Fibroblast of peridontal ligament (primary cell): ENCODE data around the gene ARF3.
A peak's percentile ranks its signal among the peaks of the same experiment; 100 is the strongest.
"Not testable (repeated sequence)": the region's sequence is repeated elsewhere in the genome, so short reads cannot be mapped to it uniquely, and the experiment has no call there.

Experiments
- DNase-seq: peaks from one replicate; pipeline ENCODE4 v3.0.0-alpha.2; 2010; ENCODE audit errors: extremely low read depth

ARF3 gene

DNA sequence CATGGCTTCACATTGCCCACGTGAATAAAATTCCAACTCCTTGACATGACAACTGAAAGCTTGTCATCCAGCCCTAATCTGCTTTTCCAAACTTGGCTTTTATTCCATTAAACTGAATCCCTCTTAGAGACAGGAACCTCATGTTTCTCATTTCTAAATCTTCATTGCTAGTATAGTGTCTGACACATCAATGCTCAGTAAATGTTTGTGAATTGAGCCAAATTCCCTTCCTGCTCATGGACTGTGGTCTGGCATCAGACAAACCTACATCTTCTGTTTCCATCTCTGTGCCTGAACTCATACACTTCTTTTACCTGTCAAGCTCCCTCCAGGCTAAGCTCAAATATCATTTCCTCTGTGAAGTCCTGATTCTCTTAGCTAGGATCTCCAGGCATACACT lies 27.7 kb downstream of the ARF3 start:
- DNase-seq, result peak; percentile 53

DNA sequence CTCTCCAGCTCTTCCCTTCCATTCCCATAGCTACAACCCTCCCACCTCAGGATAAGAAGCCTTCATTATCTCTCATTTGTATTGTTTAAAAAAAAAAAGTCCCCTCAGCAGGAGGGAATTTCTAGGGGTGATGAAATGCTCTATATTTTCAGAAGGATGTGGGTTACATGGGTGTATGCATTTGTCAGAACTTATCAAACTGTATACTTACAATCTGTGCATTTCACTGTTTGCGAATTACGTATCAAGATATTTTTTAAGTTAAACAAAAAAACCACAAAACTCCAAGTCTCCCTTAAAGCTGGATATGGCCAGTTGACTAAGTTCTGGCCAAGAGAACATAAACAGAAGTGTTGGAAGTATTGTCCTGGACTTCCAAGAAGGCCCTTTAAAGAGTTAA lies 30.0 kb downstream of the ARF3 start:
- peak; percentile 87 for DNase-seq

DNA sequence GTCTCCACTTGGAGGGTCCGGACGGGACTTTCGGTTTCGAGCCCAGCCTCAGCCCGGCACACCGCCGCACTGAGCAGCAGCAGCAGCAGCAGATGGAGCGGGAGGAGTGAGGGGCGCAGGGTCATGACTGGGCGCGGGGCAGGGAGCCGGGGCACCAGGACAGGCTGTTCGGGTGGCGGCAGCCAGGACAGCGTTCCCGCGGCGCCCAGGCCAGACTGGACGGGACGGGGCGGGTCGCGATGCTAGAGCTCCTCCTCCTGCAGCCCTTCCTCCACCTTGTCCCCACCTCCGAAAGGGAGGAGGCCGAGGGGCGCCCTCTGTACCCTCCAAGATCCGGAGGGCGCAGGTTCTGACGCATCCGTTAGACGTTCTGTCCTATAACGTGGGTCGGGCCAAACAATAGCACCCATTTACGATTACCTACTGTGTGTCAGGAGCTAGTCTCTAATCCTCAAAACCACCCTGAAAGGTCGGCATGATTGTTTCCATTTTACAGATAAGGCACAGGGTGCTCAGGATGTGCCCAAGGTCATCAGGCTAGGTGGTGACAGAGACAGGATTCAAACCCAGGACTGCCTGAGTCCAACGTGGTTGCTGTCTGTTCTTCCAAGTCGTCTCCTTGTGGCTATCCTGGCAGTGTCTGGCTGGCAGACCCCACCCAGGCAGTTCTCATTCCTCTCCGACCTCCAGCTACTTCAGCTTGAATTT lies 31.8 kb downstream of the ARF3 start, which contains the start of gene FKBP11:
Gene FKBP11, minus strand, starts transcription at position 189 of the 708 bp plus-strand sequence. Its CDS starts 64 bp downstream, at position 125.
- DNase-seq, result peak; percentile 38

DNA sequence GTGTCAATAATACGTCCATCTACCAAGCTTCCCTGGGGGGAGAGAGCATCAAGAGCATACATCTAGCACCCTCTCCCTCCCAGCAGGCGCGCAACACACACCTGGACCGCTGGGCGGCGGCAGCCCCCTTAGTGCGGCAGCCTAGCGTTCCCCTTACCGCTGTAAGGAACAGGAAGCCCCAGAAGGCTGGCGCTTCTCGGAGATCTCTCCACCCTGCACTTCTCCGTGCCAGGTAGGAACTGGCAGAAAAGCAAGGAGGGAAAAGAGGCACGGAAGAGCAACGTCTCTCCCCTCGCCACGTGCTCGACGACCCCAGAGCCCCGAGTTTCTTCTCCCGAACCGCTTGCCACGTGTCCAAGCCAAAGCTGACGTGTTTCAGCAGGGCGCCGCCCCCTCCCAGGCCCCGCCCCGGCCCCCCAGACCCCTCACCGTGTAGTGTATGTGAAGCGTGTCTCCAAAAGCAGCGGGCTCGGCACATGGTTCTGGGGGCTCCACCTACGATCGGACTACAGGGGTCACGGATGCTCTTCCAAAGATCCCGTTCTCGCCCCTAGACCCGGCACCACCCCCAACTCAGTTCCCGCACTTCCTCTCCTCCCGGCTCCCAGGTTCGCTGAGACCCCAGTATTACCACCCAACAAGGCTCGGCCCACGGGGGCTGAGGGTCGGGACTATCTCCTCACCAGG lies 32.5 kb downstream of the ARF3 start:
- peak; percentile 31 for DNase-seq

DNA sequence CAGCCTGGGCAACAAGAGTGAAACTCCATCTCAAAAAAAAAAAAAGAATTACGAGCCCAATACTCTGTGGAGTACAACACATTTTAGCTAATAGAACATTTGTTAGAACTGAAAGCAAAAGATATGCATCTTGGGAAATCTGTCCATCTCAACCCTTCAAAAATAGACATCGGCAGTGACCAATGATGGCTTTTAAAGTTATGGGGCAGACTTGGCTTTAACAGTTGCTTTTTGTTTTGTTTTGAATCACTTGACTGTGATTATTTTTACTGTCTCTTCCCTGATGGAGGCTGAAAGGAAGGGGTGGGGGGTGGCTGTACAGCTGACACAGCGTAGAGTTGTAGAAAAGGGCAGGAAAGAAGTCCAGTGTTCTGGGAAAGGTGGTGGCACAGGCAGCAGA lies 34.2 kb downstream of the ARF3 start:
- no peak for DNase-seq

DNA sequence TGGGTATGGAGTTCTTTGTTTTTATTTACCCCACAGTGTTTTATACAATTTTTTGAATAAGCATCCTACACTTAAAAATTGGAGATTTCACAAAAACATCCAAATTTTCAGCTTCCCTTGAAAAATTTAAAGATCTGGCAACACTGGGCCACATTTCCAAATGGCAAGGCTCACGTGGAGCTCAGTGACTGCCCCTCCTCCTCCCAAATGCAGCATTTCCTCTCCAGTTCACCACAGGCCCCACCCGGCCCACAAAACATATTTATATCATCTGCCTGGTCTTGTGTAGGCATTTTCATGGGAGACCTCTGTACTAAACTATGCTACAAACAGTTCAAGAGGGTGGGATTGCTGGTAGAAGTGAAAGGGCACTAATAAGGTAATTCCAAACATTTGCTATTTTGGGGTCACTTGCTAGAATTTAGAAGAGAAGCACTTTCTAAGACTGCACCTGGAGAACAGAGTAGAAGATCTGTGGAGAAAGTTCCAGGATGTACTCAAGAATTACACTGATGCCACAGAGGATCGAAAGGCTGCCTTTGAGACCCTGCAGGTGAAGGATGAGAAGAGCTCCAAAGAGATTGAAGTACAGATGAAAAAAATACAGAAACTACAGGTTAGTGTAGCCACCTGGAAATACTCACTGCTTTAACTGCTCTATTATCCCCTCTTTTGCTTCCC lies 39.3 kb downstream of the ARF3 start:
- DNase-seq, result no peak

DNA sequence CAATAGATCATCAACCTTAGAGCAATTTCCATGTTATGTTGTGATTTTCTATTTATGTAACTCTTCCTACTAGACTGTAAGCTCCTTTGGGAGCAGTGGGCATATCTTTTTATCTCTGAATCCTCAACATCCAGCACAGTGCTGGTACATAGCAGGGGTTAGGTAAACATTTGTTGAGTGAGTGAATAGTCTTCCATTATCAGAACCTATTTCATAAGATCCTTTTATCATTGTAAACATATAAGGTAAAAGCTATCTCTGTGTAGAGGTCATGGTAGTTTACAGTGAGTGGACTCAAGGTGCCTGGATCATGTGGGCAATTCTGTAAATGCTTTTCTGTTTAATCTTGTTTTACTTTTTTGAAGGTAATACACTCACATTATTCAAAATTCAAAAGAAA lies 47.1 kb downstream of the ARF3 start:
- no peak for DNase-seq

DNA sequence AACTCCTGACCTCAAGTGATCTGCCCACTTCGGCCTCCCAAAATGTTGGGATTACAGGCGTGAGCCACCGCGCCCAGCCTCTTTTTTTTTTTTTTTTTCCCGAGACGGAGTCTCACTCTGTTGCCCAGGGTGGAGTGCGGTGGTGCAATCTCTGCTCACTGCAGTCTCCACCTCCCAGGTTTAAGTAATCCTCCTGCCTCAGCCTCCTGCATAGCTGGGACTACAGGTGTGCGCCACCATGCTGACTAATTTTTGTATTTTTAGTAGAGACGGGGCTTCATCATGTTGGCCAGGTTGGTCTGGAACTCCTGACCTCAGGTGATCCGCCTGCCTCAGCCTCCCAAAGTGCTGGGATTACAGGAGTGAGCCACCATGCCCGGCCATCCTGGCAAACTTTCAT lies 47.6 kb downstream of the ARF3 start:
- DNase-seq, result not testable (repeated sequence)

DNA sequence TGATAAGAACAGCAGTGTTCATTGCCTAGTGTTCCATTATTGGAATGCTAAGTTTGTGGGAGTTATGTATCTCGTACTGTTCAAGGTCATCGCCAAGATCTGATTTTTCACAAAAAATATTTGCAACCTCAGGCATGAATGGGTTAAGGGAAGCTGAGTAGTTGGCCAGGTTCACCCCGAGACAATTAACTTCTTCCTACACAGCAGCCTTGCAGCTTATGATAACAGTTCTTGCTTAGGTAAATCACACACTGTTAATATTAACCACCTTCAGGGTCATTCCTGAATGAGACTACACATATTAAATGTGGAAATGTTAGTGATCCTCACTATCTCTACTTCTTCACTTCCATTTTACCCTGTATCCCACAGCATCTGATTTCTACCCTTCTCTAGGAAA lies 50.0 kb downstream of the ARF3 start:
- no peak for DNase-seq

DNA sequence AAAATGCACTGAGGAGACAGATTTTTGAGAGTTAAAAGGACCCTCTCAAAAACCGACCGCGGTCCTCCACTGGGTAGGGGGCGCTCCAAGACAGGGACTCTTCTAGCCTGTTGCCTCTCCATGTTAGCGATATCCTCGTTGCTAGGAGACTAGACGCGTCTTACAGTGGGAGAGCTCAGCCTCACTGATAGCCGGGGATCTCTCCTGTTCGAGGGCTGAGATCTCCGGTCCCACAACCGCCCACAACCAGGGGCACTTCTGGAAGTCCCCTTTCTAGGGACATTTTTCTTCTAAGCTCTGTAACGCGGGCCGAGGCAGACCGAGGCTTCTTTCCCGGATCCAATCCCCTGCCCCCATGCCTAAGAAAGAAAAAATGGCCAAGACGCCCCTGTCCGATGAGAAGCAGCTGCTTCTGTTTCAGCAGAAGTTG lies 53.3 kb downstream of the ARF3 start:
- peak; percentile 84 for DNase-seq

DNA sequence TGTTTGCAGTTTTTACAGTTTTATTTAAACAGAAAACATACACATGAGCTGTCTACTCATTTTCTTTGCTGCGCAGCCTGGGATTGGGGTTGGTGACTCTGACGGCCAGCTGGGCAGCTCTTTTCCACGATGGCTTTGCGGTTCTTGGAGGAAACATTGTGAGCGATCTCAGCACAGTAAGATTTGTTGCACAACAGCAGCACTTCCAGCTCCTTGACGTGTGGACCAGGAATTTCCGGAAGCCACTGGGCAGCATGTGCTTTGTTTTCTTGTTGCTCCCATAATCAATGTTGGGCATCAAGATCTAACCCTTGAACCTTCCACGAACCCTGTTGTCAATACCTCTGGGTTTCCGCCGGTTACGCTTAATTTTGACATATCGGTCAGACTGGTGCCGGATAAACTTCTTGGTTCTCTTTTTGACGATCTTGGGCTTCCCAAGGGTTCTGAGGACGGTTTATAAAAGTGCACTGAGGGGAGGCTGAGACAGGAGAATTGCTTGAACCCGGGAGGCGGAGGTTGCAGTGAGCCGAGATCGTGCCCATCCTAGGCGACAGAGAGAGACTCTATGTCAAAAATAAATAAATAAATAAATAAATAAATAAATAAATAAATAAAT lies 53.8 kb downstream of the ARF3 start:
- no peak for DNase-seq

DNA sequence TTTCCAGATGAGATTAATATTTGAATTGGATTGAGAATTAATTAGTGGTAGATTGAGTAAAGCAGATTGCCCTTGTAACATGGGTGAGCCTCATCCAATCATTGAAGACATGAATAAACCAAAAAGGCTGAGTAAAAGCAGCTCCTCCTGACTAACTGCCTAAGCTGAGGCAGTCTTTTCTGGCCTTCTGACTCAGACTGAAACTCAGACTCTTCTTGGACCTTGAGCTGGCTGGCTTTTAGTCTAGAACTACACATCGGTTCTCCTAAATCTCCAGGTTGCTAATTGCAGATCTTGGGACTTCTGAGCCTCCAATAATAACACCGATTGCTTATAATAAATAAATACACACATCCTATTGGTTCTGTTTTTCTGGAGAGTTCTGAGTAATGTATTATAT lies 56.0 kb downstream of the ARF3 start:
- peak; percentile 30 for DNase-seq

DNA sequence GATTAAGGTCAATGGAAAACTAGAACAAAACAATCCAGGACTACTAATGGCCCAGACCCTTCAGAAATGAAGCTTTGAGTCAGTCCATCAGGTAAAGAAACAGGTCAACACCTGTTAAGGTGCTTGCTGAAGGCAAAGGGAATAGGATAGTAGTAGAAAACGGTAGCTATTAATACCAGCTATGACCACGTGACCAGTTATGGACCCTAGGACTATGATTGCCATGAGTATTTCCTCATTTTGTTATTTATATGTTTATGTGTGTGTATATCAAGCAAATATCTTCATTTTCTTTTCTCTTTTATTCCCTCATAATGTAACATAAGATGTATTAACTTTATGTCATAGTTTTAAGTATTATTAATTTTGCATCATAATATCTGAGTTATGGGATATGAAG lies 57.6 kb downstream of the ARF3 start:
- DNase-seq, result no peak

DNA sequence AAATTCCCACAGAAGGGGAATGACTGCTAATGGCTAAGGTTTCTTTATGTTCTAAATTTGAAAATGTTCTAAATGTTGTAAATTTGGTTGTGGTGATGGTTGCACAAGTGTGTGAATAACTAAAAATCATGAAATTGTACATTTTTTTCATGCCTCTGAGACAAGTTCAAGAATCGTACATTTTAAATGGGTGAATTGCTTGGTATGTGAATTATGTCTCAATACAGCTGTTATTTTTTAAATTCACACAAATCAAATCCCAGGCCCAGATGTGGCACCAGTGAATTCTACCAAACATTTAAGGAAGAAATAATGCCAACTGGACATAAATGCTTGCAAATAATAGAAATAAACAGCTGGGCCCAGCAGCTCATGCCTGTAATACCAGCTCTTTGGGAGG lies 63.0 kb downstream of the ARF3 start:
- peak; percentile 29 for DNase-seq

DNA sequence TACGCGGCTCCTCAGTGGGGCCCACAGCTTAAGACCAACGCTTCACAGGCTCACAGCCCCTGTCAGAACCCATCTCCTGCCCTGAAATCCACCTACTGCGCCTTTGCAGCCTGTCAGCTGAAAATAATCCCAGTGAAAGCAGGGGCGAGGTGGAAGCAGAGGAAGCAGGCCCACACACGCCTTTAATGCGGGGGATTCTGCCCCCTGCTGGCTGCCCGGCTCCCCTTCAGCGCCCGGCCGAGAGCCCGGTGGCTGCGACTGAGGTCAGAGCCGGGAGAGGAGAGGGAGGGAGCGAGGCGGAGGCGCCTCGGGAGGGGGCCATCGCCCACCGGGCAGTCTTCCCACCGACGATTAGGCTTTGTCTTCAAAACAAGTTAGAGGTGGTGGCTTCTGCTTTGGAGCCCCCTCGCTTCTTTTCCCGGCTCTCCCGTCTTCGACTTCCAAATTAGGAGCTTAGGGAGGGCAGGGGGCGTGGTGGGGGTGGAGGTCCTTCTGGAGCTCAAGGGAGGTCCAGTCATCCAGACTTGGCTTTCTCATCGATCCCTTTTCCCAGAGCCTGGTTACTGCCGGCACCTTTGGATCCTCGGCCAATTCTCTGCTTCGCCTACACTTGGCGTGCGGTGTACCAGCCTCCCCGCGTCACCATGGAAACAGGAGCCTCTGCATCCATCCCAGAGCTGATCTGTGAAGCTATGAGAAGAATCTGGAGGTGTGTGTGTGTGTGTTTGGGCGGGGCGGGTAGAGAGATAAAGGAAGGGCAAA lies 66.4 kb downstream of the ARF3 start:
- DNase-seq, result peak; percentile 65

DNA sequence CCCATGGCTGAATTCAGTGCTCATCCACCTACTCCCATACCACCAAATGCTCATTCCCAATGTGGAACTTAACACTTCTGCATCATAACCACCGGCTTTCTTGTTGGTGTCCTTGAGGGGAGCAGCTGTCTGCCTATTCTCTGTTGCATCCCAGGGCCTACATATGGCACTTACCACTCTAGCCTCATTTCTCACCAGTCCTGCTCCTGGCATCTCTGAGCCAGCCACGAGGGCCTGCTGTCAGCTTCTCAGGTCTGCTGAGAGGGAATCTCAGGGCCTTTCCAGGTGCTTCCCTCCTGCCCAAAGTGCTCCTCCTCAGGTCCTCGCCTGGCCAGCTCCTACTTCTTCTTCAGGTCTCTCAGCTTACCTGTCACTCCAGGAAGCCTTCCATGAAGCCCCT lies 67.6 kb downstream of the ARF3 start:
- no peak for DNase-seq
